ENCODE measurements around the gene ZNF799.
"Not testable (repeated sequence)": the region's sequence is repeated elsewhere in the genome, so short reads cannot be mapped to it uniquely, and the experiment has no call there.

ZNF799 gene

GRCh38 chr19:12362236-12362635 lies 38.8 kb downstream of the ZNF799 start:
- DNase-seq (ENCODE audit: low spot score): not testable (repeated sequence)

- DNase-seq (ENCODE audit: low spot score): no peak
Measured at GRCh38 chr19:12353375-12353774, 47.7 kb downstream of the ZNF799 start.

GRCh38 chr19:12350890-12351197 lies 50.2 kb downstream of the ZNF799 start:
- DNase-seq (ENCODE audit: low spot score): no peak

GRCh38 chr19:12350185-12350889 lies 50.7 kb downstream of the ZNF799 start:
- DNase-seq (ENCODE audit: low spot score): no peak

GRCh38 chr19:12346896-12347295 lies 54.2 kb downstream of the ZNF799 start:
- no peak for DNase-seq (ENCODE audit: low spot score)

- DNase-seq (ENCODE audit: low spot score): no peak
Measured at GRCh38 chr19:12345197-12345596, 55.9 kb downstream of the ZNF799 start.

Data from LoVo (cell line).